Adipose tissue (tissue), 3 donors: ENCODE data around the gene ATF7. TPM values are rescaled to one million over a fixed set of nuclear protein-coding genes. Genes with fewer than 3 reads are reported as not detected.

ENCODE experiments used
- H3K27ac ChIP-seq: one replicate; pipeline ENCODE4 v1.5.1; 2013; ENCODE audit warnings: low read depth, low read length
- WGBS, 3 donors: extraction: QIAGEN DNeasy Blood & Tissue Kit; methylation state at CpG; one replicate each; pipeline ENCODE4 v1.1.7; 2013; 5-methylcytosine and 5-hydroxymethylcytosine counted together
- polyA plus RNA-seq, 3 donors: library from polyadenylated mRNA; stranded (reverse); fragments of 200-250 nt; gene quantifications; one replicate each; pipeline ENCODE4 v1.2.3, GENCODE V29; 2013
- donor health status: healthy with polysubstance abuse.
- donor health status: Bipolar disorder and iron deficiency.
- donor health status: healthy.

The ATF7 gene
- polyA plus RNA-seq, 3 donors, result 9.5 to 35.0 (median 25.7) TPM

DNA sequence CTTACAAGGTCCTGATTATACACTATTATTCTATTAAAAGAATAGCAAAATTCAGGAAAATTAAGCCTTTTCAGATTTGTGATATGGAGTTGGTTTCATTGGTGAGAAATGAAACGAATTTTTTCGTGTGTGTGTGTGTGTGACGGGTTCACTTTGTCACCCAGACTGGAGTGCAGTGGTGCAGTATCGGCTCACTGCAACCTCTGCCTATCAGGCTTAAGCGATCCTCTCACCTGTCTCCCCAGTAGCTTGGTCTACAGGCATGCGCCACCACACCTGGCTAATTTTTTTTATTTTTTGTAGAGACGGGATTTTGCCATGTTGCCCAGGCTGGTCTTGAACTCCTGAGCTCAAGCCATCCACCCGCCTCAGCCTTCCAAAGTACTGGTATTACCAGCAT is 164.6 kb downstream of the ATF7 start:
- 84 to 89% (median 84%) methylated on average over 8 of the region's 8 CpGs for whole genome bisulfite sequencing, 3 donors
- H3K27ac ChIP-seq, result no peak overlapping the region

- H3K27ac ChIP-seq, result no peak overlapping the region
- 73 to 81% (median 80%) methylated on average over 3 of the region's 3 CpGs for WGBS, 3 donors
Observed at GRCh38 chr12:53461059-53461458, 165.1 kb downstream of the ATF7 start.

- WGBS, 3 donors, result 68 to 72% (median 69%) methylated on average over 4 of the region's 4 CpGs
- no peak overlapping the region for H3K27ac ChIP-seq
Observed at GRCh38 chr12:53459097-53459496, 167.1 kb downstream of the ATF7 start.

Other genes starting within 250 kb of the ATF7 start
- gene SP1, start 246.2 kb downstream of the ATF7 start, polyA plus RNA-seq, result 10 to 100 TPM; 13.5 to 24.2 (median 14.6) TPM
- gene AMHR2, start 202.5 kb downstream of the ATF7 start, polyA plus RNA-seq, result 1 to 10 TPM in 1 of 3 donors, under 1 TPM in 2; 0.10 to 1.6 (median 0.67) TPM
- 100 to 1,000 TPM in 2 of 3 donors, 10 to 100 TPM in 1; 82.1 to 179 (median 162) TPM for gene PRR13, start 184.6 kb downstream of the ATF7 start, polyA plus RNA-seq
- 100 to 1,000 TPM; 428 to 505 (median 439) TPM for gene PCBP2, start 174.3 kb downstream of the ATF7 start, polyA plus RNA-seq
- 10 to 100 TPM in 1 of 3 donors, 1 to 10 TPM in 2; 4.6 to 23.1 (median 8.6) TPM for gene MAP3K12, start 126.9 kb downstream of the ATF7 start, polyA plus RNA-seq
- 10 to 100 TPM; 19.0 to 28.0 (median 19.7) TPM for gene TARBP2, start 125.1 kb downstream of the ATF7 start, polyA plus RNA-seq
- 1 to 10 TPM in 1 of 3 donors, under 1 TPM in 1, not detected in 1; 0.21 to 2.6 TPM for gene NPFF, start 118.9 kb downstream of the ATF7 start, polyA plus RNA-seq
- 100 to 1,000 TPM; 273 to 423 (median 415) TPM for gene ATP5MC2, start 49.7 kb upstream of the ATF7 start, polyA plus RNA-seq
- gene CALCOCO1, start 101.1 kb upstream of the ATF7 start, polyA plus RNA-seq, result 100 to 1,000 TPM in 2 of 3 donors, 10 to 100 TPM in 1; 82.7 to 149 (median 116) TPM
- gene CISTR, start 125.6 kb upstream of the ATF7 start, polyA plus RNA-seq, result not detected